Urinary bladder (tissue), 4 donors: ENCODE results near the gene NNT. TPM values are rescaled to one million over a fixed set of nuclear protein-coding genes. Genes with fewer than 3 reads are reported as not detected.
"Not testable (repeated sequence)": the region's sequence is repeated elsewhere in the genome, so short reads cannot be mapped to it uniquely, and the experiment has no call there.

Experiments used
- DNase-seq: peaks from one replicate; pipeline ENCODE4 v3.0.0-alpha.2; 2015; ENCODE audit errors: extremely low spot score
- H3K27ac ChIP-seq: one replicate; pipeline ENCODE4 v1.5.1; 2013; ENCODE audit warnings: low read depth, mild to moderate bottlenecking, moderate library complexity
- H3K36me3 ChIP-seq: one replicate; pipeline ENCODE4 v1.6.1; 2013; ENCODE audit warnings: mild to moderate bottlenecking, moderate library complexity; ENCODE audit not compliant: insufficient read depth
- H3K4me1 ChIP-seq: one replicate; pipeline ENCODE4 v1.6.1; 2013; ENCODE audit warnings: mild to moderate bottlenecking, moderate library complexity; ENCODE audit not compliant: insufficient read depth
- H3K4me3 ChIP-seq: one replicate; pipeline ENCODE4 v1.5.1; 2013; ENCODE audit warnings: low read depth, low read length
- WGBS: extraction: QIAGEN DNeasy Blood & Tissue Kit; methylation state at CpG from one replicate; pipeline ENCODE4 v1.1.7; 2013; 5-methylcytosine and 5-hydroxymethylcytosine counted together
- polyA plus RNA-seq: library from polyadenylated mRNA; stranded (reverse); fragments of 200-250 nt; gene quantifications from one replicate; pipeline ENCODE4 v1.2.3, GENCODE V29; 2013
- total RNA-seq: library from RNA; depleted of rRNA; stranded (reverse); fragments of >200 nt; gene quantifications from one replicate; pipeline ENCODE4 v1.2.3, GENCODE V29; 2014
- donor health status: healthy with polysubstance abuse.
- donor health status: healthy.

The NNT gene
- total and polyA plus RNA-seq, 2 donors, result 34.6 to 118 TPM

DNA sequence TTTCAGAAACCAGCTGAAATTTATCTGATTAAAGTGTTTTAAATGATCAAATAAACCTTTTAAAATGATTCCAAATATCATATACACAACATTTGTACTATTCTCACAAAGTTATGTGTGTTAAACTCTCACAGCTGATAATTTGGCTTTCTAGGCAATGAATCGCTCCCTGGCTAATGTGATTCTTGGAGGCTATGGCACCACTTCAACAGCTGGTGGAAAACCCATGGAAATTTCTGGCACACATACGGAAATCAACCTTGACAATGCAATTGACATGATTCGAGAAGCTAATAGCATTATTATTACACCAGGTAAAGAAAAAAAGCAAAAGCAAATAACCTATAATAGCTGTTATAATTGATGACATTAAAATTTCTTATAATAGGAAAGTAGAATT, 72.4 kb downstream of the NNT start:
- Histone ChIP-seq H3K4me1 (no peaks in the 10 kb centered on the region), H3K4me3 (no peak overlapping the region), H3K27ac (no peak overlapping the region), H3K36me3 (peaks cover 2% of the 10 kb centered on the region)
- WGBS, result 98% methylated on average over 3 of the region's 3 CpGs
- no peak for DNase-seq

DNA sequence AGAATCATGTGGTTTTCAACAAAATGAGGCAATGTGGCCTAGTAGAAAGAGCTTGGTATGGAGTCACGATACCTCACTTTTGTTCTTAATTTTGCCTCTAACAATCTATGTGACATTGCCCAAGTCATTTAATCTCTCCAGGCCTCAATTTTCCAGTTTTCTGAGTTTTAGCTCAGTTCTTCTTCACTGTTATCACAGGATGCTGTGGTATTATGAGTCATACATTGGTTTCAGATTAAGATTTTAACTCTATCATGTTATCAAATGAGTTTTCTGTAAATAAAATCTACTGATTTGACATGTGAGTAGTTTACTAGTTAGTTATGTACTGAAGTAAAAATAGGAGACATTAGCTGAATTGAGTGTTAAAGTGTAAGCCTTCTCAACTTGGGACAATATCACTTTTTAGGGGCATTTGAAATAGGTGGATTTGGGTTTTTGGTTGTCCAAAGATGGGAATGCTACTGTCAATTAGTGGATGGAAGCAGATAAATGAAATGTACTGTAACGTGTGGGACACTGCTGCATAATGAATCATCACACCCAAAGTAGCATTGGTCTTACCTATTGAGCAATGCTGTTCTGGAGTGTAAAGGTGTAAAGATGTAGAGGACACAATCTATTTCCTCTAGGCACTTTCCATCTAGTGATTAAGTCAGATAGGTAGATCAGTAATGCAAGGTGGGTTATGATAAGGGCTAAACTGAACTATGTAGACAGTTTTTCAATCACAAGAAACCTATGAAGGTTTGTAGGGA, 73.3 kb downstream of the NNT start:
- 94% methylated on average over 2 of the region's 2 CpGs for WGBS
- DNase-seq, result no peak
- Histone ChIP-seq H3K4me3 (no peak overlapping the region), H3K36me3 (peaks cover 2% of the 10 kb centered on the region), H3K27ac (no peak overlapping the region), H3K4me1 (no peaks in the 10 kb centered on the region)

DNA sequence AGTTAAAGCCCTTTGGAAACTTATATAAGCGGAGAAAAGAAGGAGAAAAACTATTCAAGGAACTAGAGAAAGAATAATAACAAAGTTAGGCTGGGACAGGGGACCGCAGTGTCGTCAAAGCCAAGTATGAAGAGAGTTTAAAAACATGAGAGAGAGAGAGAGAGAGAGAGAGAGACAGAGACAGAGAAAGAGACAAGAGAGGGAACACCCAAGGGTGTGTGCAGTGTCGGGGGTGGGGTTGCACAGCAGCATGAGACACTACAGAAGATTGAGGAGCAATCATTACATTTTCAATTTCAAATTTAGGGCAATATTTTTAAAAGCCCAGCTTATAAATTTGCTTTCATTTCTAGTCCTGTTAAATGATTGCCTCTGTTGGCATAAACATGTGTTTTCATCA, 74.3 kb downstream of the NNT start:
- H3K36me3 ChIP-seq, result peaks cover 2% of the 10 kb centered on the region
- H3K4me1 ChIP-seq, result no peaks in the 10 kb centered on the region
- no peak overlapping the region for H3K4me3 ChIP-seq
- WGBS, result 95% methylated on average over 4 of the region's 4 CpGs
- H3K27ac ChIP-seq, result no peak overlapping the region
- no peak for DNase-seq

DNA sequence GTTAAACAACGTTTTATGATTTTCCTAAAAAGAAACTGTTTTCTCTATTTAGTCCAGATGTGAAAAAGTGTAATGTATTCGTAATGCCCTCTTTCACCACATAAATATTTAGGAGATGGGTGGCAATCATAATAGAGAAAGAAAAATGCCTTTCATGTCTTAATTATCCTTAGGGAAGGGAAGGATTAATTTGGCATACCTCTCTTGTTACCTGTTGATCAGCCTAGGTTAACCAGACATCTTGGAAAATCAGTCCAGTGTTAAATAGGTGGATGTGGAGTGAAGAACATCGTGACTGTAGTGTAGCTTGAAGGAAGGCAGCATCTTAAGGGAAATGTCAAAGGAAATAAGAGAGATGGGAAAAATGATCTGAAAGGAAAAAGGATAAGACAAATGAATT, 76.2 kb downstream of the NNT start:
- WGBS, result 84% methylated on average over 3 of the region's 3 CpGs
- no peak for DNase-seq
- H3K36me3 ChIP-seq, result peaks cover 2% of the 10 kb centered on the region
- no peak overlapping the region for H3K4me3 ChIP-seq
- H3K27ac ChIP-seq, result no peak overlapping the region
- no peaks in the 10 kb centered on the region for H3K4me1 ChIP-seq

DNA sequence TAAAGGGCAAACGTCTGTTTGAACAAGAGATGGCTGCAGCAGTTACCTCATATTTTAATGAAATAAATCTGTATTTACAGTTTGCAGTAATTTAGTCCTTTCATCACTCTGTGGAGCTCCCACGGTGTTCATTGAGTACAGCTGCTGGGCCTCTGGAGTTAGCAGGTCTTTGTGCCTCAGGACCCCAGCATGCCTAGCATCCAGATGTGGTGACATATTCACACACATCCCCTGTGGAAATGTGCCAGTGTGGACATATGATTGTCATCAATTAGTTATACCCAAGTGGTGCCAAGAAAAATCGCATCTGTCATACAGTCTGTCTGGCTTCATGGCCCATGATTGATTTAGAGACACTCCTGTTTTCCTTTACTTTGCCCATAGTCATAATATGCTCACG, 77.3 kb downstream of the NNT start:
- peaks cover 2% of the 10 kb centered on the region for H3K36me3 ChIP-seq
- no peak for DNase-seq
- H3K4me1 ChIP-seq, result no peaks in the 10 kb centered on the region
- no peak overlapping the region for H3K27ac ChIP-seq
- no peak overlapping the region for H3K4me3 ChIP-seq
- 77% methylated on average over 4 of the region's 4 CpGs for WGBS

DNA sequence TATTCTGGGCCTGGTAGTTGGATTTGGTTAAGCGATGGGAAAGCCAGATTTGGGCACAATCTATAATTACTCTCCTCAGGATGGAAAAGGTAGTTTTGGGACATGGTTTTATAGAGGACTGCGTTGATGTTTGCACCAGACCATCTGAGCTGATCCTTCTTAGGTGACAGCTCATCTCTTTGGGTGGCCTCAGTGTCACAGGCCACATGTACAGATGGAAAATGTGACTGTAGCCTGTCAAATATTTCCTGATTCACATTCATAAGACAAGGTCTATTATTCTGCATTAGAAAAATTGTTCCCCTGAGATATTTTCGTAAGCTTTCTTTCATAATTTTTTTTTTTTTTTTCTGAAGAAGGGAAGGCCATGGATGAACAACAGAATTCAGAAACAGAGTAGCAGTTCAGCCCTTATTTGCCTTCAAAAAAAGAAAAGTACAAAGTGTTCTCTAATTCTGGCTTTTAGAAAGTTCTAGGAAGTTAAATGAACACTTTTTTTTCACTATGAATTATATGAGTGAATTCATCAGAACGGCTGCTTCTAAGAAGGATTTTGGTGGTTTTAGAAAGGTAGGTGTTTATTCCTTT, 81.0 kb downstream of the NNT start:
- no peak overlapping the region for H3K27ac ChIP-seq
- DNase-seq, result no peak
- H3K36me3 ChIP-seq, result no peaks in the 10 kb centered on the region
- no peaks in the 10 kb centered on the region for H3K4me1 ChIP-seq
- WGBS, result 75% methylated on average over 4 of the region's 4 CpGs
- H3K4me3 ChIP-seq, result no peak overlapping the region

DNA sequence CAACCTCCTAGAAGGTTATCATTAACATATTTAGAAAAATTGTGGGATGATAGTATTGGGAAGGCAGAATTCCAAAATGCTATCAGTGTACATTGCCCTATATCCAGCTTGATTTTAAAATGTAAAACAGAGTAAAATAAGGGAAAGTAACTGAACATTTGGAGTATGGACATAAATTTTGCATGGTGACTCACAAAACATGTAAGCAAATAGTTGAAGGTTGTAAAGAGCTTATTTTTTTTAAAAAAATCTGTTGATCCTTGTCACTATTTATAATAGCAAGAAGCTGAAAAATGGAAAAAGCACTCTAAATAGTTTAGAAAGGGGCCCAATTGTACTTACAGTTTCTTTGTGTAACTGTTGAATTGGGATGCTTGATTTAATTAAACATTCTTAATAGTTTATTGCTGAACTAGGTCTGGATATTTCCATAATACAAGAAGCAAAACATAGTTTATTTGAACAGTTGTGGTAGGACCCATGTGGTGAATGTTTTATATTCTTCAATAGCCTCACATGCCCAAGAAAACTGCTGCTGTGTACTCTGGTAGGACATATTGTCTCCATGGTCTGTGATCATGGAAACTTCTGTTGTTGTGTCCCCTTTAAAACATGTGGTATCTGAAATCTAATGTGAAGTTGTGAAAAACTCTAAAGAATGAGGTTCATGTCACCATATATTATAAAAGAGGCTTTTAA, 82.4 kb downstream of the NNT start:
- Histone ChIP-seq H3K27ac (no peak overlapping the region), H3K4me1 (no peaks in the 10 kb centered on the region), H3K36me3 (no peaks in the 10 kb centered on the region), H3K4me3 (no peak overlapping the region)
- no peak for DNase-seq

DNA sequence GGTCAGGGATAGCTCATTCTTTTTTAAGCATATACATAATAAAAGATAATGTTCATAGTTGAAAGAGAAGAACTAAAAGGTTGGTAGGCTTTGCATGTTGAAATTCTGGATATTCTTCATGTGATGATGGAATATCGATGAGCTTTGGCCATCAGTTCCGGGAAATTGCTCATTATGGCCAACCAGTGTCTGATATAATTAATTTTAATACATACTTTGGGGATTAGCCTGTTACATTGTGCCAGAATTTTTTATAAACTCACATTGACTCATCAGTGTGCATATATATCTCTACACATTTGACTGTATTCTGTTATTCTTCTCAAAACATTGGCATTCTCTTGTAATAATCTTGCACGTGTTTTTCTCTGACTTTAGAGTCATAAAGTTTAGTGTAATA, 84.3 kb downstream of the NNT start:
- H3K27ac ChIP-seq, result no peak overlapping the region
- H3K4me1 ChIP-seq, result no peaks in the 10 kb centered on the region
- WGBS, result 70% methylated on average over 3 of the region's 3 CpGs
- H3K4me3 ChIP-seq, result no peak overlapping the region
- no peak for DNase-seq
- H3K36me3 ChIP-seq, result no peaks in the 10 kb centered on the region

DNA sequence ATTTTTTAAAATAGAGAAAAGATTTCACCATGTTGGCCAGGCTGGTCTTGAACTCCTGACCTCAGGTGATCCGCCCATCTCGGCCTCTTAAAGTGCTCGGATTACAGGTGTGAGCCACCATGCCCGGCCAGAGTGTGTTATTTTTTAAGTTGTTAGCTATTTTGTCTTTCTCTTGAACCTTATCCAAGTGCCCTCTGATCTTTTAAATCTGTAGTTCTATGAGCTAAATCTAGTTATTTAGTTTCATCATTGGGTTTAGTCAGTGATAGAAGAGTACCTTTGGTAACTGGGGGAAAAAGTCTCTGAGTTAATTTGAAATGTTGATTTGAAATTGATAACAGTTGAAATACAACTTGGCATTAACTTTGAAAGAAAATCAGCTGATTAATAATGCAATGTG, 88.3 kb downstream of the NNT start:
- 91% methylated on average over 4 of the region's 4 CpGs for WGBS
- no peak overlapping the region for H3K4me3 ChIP-seq
- no peak overlapping the region for H3K27ac ChIP-seq
- H3K4me1 ChIP-seq, result no peaks in the 10 kb centered on the region
- H3K36me3 ChIP-seq, result no peaks in the 10 kb centered on the region
- DNase-seq, result no peak

DNA sequence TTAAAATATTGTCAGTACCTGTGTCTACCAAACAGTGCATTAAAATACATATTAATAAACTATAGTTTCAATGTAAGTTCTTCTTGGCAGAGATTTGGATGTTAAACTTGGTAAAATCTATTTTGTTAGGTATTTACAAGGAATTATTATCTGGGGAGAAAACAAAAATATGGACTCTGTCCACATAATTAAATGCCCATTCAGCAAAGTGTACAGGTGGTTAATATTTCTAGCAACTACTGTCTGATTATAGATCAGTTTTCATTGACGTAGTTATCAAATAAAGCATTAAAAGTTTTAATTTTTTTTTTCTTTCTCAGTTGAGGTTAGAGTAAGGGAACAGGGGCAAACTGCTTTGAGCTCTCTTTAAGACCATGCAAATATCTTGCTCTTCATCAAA, 88.9 kb downstream of the NNT start:
- H3K4me3 ChIP-seq, result no peak overlapping the region
- 98% methylated on average over 1 of the region's 1 CpG for WGBS
- no peak for DNase-seq

DNA sequence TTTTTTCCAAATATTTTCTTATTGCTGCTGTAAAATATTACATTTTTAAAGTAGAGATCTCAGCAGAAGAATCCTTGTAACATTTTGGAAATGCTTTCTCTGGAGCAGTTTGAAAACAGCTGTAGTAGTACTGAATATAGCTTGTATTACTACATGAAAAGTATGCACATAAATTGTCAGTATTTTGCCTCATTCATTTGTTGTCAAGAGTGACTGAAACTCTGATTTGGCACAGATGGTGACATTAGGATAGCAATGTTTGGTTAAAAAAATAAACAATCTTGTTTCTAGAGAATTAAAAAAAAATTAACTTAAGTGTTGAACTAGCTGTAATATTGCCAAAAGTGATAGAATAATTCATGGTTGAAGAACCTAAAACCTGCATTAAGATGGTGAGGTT, 90.4 kb downstream of the NNT start:
- no peak overlapping the region for H3K4me3 ChIP-seq
- no peaks in the 10 kb centered on the region for H3K36me3 ChIP-seq
- DNase-seq, result no peak
- H3K4me1 ChIP-seq, result no peaks in the 10 kb centered on the region
- no peak overlapping the region for H3K27ac ChIP-seq

More for the DNA sequence above, 88.9 kb downstream of the NNT start:
- H3K27ac ChIP-seq, result no peak overlapping the region
- no peaks in the 10 kb centered on the region for H3K4me1 ChIP-seq
- no peaks in the 10 kb centered on the region for H3K36me3 ChIP-seq

DNA sequence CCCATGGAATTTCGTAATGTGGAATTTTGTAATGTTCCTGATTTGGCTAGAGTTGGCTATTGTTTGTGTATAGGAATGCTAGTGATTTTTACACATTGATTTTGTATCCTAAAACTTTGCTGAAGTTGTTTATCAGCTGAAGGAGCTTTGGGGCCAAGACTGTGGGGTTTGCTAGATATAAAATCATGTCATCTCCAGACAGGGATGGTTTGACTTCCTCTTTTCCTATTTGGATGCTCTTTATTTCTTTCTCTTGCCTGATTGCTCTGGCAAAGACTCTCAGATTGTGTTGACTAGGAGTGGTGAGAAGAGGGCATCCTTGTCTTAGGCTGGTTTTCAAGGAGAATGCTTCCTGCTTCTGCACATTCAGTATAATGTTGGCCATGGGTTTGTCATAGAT, 91.0 kb downstream of the NNT start:
- WGBS, result 64% methylated on average over 1 of the region's 1 CpG

DNA sequence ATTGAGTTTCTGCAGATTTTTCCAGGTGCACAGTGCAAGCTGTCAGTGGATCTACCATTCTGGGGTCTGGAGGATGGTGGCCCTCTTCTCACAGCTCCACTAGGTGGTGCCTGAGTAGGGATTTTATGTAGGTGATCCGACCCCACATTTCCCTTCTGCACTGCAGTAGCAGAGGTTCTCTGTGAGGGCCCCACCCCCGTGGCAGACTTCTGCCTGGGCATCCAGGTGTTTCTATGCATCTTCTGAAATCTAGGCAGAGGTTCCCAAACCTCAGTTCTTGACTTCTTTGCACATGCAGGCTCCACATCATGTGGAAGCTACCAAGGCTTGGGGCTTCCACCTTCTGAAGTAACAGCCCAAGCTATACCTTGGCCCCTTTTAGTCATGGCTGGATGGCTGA, 93.5 kb downstream of the NNT start:
- not testable (repeated sequence) for H3K4me3 ChIP-seq, H3K27ac ChIP-seq, H3K4me1 ChIP-seq, DNase-seq, H3K36me3 ChIP-seq
- WGBS, result 96% methylated on average over 2 of the region's 2 CpGs

More for the DNA sequence above, 91.0 kb downstream of the NNT start:
- H3K4me3 ChIP-seq, result no peak overlapping the region
- no peak overlapping the region for H3K27ac ChIP-seq
- H3K36me3 ChIP-seq, result no peaks in the 10 kb centered on the region
- H3K4me1 ChIP-seq, result no peaks in the 10 kb centered on the region
- DNase-seq, result no peak

DNA sequence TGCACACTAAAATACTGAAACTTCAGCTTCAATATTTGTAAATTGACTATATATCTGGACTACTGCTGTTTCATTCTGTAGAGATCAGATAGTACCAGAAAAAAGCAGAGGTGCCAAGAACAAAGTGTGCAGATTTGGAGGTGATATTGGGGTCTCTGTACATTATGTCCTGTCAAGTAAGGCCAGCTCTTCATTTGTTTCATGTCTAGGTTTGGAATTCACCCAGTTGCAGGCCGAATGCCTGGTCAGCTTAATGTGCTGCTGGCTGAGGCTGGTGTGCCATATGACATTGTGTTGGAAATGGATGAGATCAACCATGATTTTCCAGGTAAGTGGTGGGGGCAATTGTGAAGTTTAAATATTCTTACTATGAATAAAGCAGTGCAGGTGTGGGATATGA, 96.9 kb downstream of the NNT start:
- WGBS, result 47% methylated on average over 1 of the region's 1 CpG

More for the DNA sequence above, 96.9 kb downstream of the NNT start:
- Histone ChIP-seq H3K4me1 (no peaks in the 10 kb centered on the region), H3K36me3 (no peaks in the 10 kb centered on the region), H3K4me3 (no peak overlapping the region), H3K27ac (no peak overlapping the region)
- peak; percentile 20 for DNase-seq
